ENCODE measurements around the gene KLHDC9. TPM values are rescaled to one million over a fixed set of nuclear protein-coding genes. Genes with fewer than 3 reads are reported as not detected.

Gene KLHDC9
- total RNA-seq, 2 experiments from 2014 or later, result 0.41 TPM; not detected in 1

DNA sequence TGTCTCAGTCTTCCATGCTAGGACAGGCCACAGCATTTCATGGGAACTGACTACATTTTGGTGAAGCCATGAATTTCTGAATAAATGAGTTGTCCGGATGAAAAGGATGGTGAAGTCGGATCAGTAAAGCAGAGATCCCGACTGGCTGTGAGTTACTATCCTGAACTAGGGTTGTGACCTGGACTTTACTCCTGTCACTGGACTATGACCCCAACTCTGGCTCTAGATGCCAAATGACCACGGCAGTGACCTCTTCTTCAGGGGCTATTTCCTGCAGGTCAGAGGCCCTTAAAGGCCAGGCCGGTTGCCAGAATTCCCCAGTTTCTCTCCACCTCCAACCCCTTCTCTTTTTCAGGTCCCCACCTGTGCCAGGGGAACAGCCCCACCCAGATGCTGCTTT lies 7.1 kb upstream of the KLHDC9 start:
- H3K4me3 Mint-ChIP-seq, result no peak overlapping the region
- intact Hi-C loops (cut with DNase I, micrococcal nuclease), result loop anchor here (2.0 to 10.0 kb wide), 2 partner anchors 18 to 256 kb away; no protein-coding TSS in a partner anchor
- no peak overlapping the region for H3K27ac ChIP-seq (ENCODE audit: low read depth in 1 of 2, low read length in 2 of 2)

DNA sequence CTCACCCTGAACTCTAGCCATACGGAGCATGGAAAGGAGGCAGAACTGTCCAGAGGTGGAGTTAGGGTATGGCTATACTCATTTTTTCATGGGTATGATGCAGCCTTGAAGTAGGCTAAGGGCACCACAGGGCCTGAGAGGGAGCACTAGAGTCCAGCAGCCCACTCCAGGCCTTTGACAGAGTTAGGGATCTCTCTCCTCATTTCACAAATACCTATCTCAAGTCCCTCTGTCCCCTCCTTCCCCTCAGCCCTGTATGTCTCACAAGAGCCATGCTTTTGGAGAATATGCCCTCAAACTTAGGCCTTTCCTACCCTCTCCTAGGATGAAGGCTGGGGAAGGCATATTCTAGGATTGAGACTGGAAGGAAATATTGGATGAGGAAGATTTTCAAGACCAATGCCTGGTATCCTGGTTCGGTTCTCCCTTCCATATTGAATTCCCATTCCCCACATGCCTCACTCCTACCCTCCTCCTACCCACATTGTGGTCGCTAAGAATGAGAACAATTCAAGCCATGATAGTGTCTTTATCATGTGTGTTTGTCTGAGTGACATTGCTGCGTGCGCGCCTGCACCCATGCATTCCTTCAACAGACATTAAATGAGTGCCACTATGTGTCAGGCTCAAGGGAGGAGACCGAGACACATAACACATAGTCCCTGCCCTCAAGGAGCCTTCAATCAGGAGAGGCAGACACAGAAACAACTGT lies 6.2 kb upstream of the KLHDC9 start:
- DNase-seq, result no peak

More for the DNA sequence above, 7.1 kb upstream of the KLHDC9 start:
- Histone ChIP-seq H3K4me3 (ENCODE audit: low read length) (no peak overlapping the region), H3K27me3 (ENCODE audit: control insufficient read depth in 1 of 2, insufficient read depth in 2 of 2, low read length in 2 of 2) (no peaks in the 10 kb centered on the region), H3K9me3 (ENCODE audit: control insufficient read depth in 1 of 2, insufficient read depth in 1 of 2, low read length in 2 of 2) (no peaks in the 10 kb centered on the region), H3K4me1 (ENCODE audit: insufficient read depth, low read length) (no peaks in the 10 kb centered on the region), H3K36me3 (ENCODE audit: insufficient read depth, low read length) (no peaks in the 10 kb centered on the region)
- Mint-ChIP-seq H3K4me1 (ENCODE audit: low read depth) (peaks cover 9% of the 10 kb centered on the region), H3K27me3 (no peaks in the 10 kb centered on the region), H3K36me3 (ENCODE audit: low read depth) (no peaks in the 10 kb centered on the region), H3K9me3 (no peaks in the 10 kb centered on the region), H3K27ac (no peak overlapping the region)
- TF ChIP-seq, protein P1, sequence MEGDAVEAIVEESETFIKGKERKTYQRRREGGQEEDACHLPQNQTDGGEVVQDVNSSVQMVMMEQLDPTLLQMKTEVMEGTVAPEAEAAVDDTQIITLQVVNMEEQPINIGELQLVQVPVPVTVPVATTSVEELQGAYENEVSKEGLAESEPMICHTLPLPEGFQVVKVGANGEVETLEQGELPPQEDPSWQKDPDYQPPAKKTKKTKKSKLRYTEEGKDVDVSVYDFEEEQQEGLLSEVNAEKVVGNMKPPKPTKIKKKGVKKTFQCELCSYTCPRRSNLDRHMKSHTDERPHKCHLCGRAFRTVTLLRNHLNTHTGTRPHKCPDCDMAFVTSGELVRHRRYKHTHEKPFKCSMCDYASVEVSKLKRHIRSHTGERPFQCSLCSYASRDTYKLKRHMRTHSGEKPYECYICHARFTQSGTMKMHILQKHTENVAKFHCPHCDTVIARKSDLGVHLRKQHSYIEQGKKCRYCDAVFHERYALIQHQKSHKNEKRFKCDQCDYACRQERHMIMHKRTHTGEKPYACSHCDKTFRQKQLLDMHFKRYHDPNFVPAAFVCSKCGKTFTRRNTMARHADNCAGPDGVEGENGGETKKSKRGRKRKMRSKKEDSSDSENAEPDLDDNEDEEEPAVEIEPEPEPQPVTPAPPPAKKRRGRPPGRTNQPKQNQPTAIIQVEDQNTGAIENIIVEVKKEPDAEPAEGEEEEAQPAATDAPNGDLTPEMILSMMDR (IDR thresholded peaks at IDR 0.05), result no peak
- POLR2A ChIA-PET, result interaction anchor here (0.9 to 1.2 kb wide), 2 partner anchors 22 to 23 kb away, joined by 3 read pairs; partner anchors contain the start of gene ARHGAP30
- CTCF ChIA-PET, result no interaction called here
- DNase-seq (no peak), ATAC-seq (ENCODE audit: poor library complexity) (no peak)

DNA sequence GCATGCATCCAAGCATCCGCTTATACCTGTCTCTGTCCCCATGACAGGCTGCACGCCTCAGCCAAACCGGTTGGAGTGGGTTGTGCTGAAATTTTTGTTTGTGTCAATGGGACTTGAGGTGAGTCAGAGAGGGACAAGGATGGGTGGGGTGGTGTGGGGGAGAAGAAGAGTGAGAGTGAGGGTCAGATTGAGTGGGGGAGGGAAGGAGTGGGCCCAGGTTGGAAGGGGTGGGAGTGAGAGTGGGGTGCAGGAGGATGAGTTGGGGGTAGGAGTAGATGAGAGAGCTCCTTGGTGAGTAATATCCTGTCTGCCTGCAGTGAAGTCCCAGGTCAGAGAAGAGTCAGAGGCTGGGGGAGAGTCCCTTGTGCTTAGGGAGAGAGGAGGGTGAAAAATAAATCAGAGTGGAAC lies 5.5 kb upstream of the KLHDC9 start:
- Mint-ChIP-seq H3K9me3 (no peaks in the 10 kb centered on the region), H3K27me3 (peaks cover 3% of the 10 kb centered on the region), H3K27ac (no peak overlapping the region), H3K4me3 (no peak overlapping the region), H3K4me1 (ENCODE audit: low read depth) (peaks cover 19% of the 10 kb centered on the region), H3K36me3 (ENCODE audit: low read depth) (peaks cover 5% of the 10 kb centered on the region)
- H3K4me3 ChIP-seq (ENCODE audit: low read length), result no peak overlapping the region
- ChIA-PET POLR2A (interaction anchor here (1.5 kb wide), 1 partner anchor 47 kb away, joined by 5 read pairs; the partner anchor contains the start of gene USF1), CTCF (interaction anchor here (1.6 kb wide), 1 partner anchor 23 kb away, joined by 5 read pairs; the partner anchor contains the start of gene ARHGAP30)
- peak in 3 of 14 experiments; percentile 5 to 42 (median 32) for DNase-seq
- no peaks in the 10 kb centered on the region for H3K27me3 ChIP-seq (ENCODE audit: control insufficient read depth in 1 of 2, insufficient read depth in 2 of 2, low read length in 2 of 2)
- TF ChIP-seq, protein P1 (IDR thresholded peaks at IDR 0.05), result no peak
- H3K9me3 ChIP-seq (ENCODE audit: control insufficient read depth in 1 of 2, insufficient read depth in 1 of 2, low read length in 2 of 2), result no peaks in the 10 kb centered on the region
- no peak overlapping the region for H3K27ac ChIP-seq (ENCODE audit: low read depth in 1 of 2, low read length in 2 of 2)
- peaks cover 9% of the 10 kb centered on the region for H3K4me1 ChIP-seq (ENCODE audit: insufficient read depth, low read length)
- no peaks in the 10 kb centered on the region for H3K36me3 ChIP-seq (ENCODE audit: insufficient read depth, low read length)
- intact Hi-C loops (cut with DNase I, micrococcal nuclease), result loop anchor here in 1 of 2 experiments (10.0 kb wide), 1 partner anchor 258 kb away; no protein-coding TSS in a partner anchor
- ATAC-seq (ENCODE audit: poor library complexity), result peak; percentile 16

More for the DNA sequence above, 6.2 kb upstream of the KLHDC9 start:
- no peaks in the 10 kb centered on the region for H3K36me3 ChIP-seq (ENCODE audit: insufficient read depth, low read length)
- ATAC-seq (ENCODE audit: poor library complexity), result no peak
- Mint-ChIP-seq H3K9me3 (no peaks in the 10 kb centered on the region), H3K4me3 (no peak overlapping the region), H3K27me3 (no peaks in the 10 kb centered on the region), H3K36me3 (ENCODE audit: low read depth) (no peaks in the 10 kb centered on the region), H3K27ac (no peak overlapping the region), H3K4me1 (ENCODE audit: low read depth) (peaks cover 12% of the 10 kb centered on the region)
- intact Hi-C loops (cut with DNase I, micrococcal nuclease), result loop anchor here (2.0 to 10.0 kb wide), 2 partner anchors 19 to 257 kb away; no protein-coding TSS in a partner anchor
- H3K4me3 ChIP-seq (ENCODE audit: low read length), result no peak overlapping the region
- POLR2A ChIA-PET, result interaction anchor here (1.2 kb wide), 1 partner anchor 24 kb away, joined by 3 read pairs; no protein-coding TSS in a partner anchor
- H3K27me3 ChIP-seq (ENCODE audit: control insufficient read depth in 1 of 2, insufficient read depth in 2 of 2, low read length in 2 of 2), result no peaks in the 10 kb centered on the region
- TF ChIP-seq, protein P1 (IDR thresholded peaks at IDR 0.05), result no peak
- H3K9me3 ChIP-seq (ENCODE audit: control insufficient read depth in 1 of 2, insufficient read depth in 1 of 2, low read length in 2 of 2), result no peaks in the 10 kb centered on the region
- CTCF ChIA-PET, result interaction anchor here (1.6 kb wide), 1 partner anchor 22 kb away, joined by 5 read pairs; the partner anchor contains the start of gene ARHGAP30
- H3K27ac ChIP-seq (ENCODE audit: low read depth in 1 of 2, low read length in 2 of 2), result no peak overlapping the region
- peaks cover 2% of the 10 kb centered on the region for H3K4me1 ChIP-seq (ENCODE audit: insufficient read depth, low read length)
